H9 (cell line): Measurements from ENCODE around the gene CDKN2B. TPM values are rescaled to one million over a fixed set of nuclear protein-coding genes. Genes with fewer than 3 reads are reported as not detected.

ENCODE experiments used
- DNase-seq: peaks from one replicate; pipeline ENCODE4 v3.0.0-alpha.2; 2017
- H2AFZ ChIP-seq: one replicate; pipeline ENCODE4 v1.6.1; 2013; ENCODE audit warnings: mild to moderate bottlenecking, low read length, control low read depth, moderate library complexity
- H2AK5ac ChIP-seq: 2 replicates; pipeline ENCODE4 v1.6.1; 2013; ENCODE audit warnings: low read length, control low read depth, mixed read lengths; ENCODE audit not compliant: insufficient read length
- H2BK120ac ChIP-seq: one replicate; pipeline ENCODE4 v1.6.1; 2013; ENCODE audit warnings: low read depth, mild to moderate bottlenecking, low read length, control low read depth, inconsistent platforms; ENCODE audit not compliant: poor library complexity, severe bottlenecking
- H2BK12ac ChIP-seq: 2 replicates; pipeline ENCODE4 v1.6.1; 2013; ENCODE audit warnings: low read length, control low read depth, mixed read lengths, low read depth; ENCODE audit not compliant: insufficient read length
- H2BK15ac ChIP-seq: 2 replicates; pipeline ENCODE4 v1.6.1; 2013; ENCODE audit warnings: low read depth, low read length, control low read depth
- H2BK20ac ChIP-seq: one replicate; pipeline ENCODE4 v1.6.1; 2013; ENCODE audit warnings: low read depth, mild to moderate bottlenecking, low read length, control low read depth, inconsistent platforms; ENCODE audit not compliant: poor library complexity, severe bottlenecking
- H2BK5ac ChIP-seq: 2 replicates; pipeline ENCODE4 v1.6.1; 2013; ENCODE audit warnings: low read length, control low read depth, mixed read lengths; ENCODE audit not compliant: insufficient read length
- H3K14ac ChIP-seq: 2 replicates; pipeline ENCODE4 v1.6.1; 2013; ENCODE audit warnings: low read length, control low read depth; ENCODE audit not compliant: insufficient read depth
- H3K18ac ChIP-seq: 2 replicates; pipeline ENCODE4 v1.6.1; 2013; ENCODE audit warnings: low read depth, mild to moderate bottlenecking, mixed read lengths, low read length, control low read depth; ENCODE audit not compliant: insufficient read length
- H3K23ac ChIP-seq: 2 replicates; pipeline ENCODE4 v1.6.1; 2013; ENCODE audit warnings: low read length, control low read depth, mixed read lengths, low read depth; ENCODE audit not compliant: insufficient read length
- H3K23me2 ChIP-seq: 2 replicates; pipeline ENCODE4 v1.6.1; 2013; ENCODE audit warnings: low read depth, mild to moderate bottlenecking, mixed read lengths, low read length, control low read depth; ENCODE audit not compliant: insufficient read length, poor library complexity, severe bottlenecking
- H3K27ac ChIP-seq: 2 replicates; pipeline ENCODE4 v1.5.1; 2013; ENCODE audit warnings: low read length, control low read depth, mixed read lengths, low read depth; ENCODE audit not compliant: insufficient read length
- H3K27me3 ChIP-seq: 2 replicates; pipeline ENCODE4 v1.6.1; 2013; ENCODE audit warnings: low read length, control low read depth, inconsistent platforms; ENCODE audit not compliant: insufficient read depth
- H3K4ac ChIP-seq: 2 replicates; pipeline ENCODE4 v1.6.1; 2013; ENCODE audit warnings: low read depth, mild to moderate bottlenecking, control low read depth, inconsistent platforms, low read length, moderate library complexity
- H3K4me1 ChIP-seq: 2 replicates; pipeline ENCODE4 v1.6.1; 2013; ENCODE audit warnings: low read length, control low read depth, inconsistent platforms; ENCODE audit not compliant: insufficient read depth
- H3K4me2 ChIP-seq: 2 replicates; pipeline ENCODE4 v1.6.1; 2013; ENCODE audit warnings: low read length, control low read depth, mixed read lengths; ENCODE audit not compliant: insufficient read length, insufficient read depth
- H3K56ac ChIP-seq: 2 replicates; pipeline ENCODE4 v1.6.1; 2013; ENCODE audit warnings: low read depth, mild to moderate bottlenecking, mixed read lengths, low read length, control low read depth; ENCODE audit not compliant: insufficient read length
- H3K79me1 ChIP-seq: 2 replicates; pipeline ENCODE4 v1.6.1; 2013; ENCODE audit warnings: low read depth, mild to moderate bottlenecking, moderate library complexity, low read length, control low read depth, inconsistent platforms; ENCODE audit not compliant: insufficient read depth, poor library complexity, severe bottlenecking
- H3K79me2 ChIP-seq: 2 replicates; pipeline ENCODE4 v1.6.1; 2013; ENCODE audit warnings: low read length, control low read depth, inconsistent platforms; ENCODE audit not compliant: insufficient read depth
- H3K9ac ChIP-seq: 2 replicates; pipeline ENCODE4 v1.6.1; 2013; ENCODE audit warnings: low read length, control low read depth, mixed read lengths; ENCODE audit not compliant: insufficient read length; ENCODE audit errors: extremely low read depth
- H3K9me3 ChIP-seq: one replicate; pipeline ENCODE4 v1.6.1; 2013; ENCODE audit warnings: low read depth, low read length, inconsistent platforms; ENCODE audit not compliant: control insufficient read depth
- H3T11ph ChIP-seq: one replicate; pipeline ENCODE4 v1.6.1; 2013; ENCODE audit warnings: mild to moderate bottlenecking, low read length, control low read depth, inconsistent platforms
- H4K20me1 ChIP-seq: one replicate; pipeline ENCODE4 v1.6.1; 2013; ENCODE audit not compliant: control insufficient read depth, insufficient read length, insufficient read depth
- H4K5ac ChIP-seq: 2 replicates; pipeline ENCODE4 v1.6.1; 2013; ENCODE audit warnings: low read depth, mild to moderate bottlenecking, mixed read lengths, low read length, control low read depth; ENCODE audit not compliant: insufficient read length
- H4K8ac ChIP-seq: replicated peaks from 2 replicates; pipeline ENCODE4 v1.6.1; 2013; ENCODE audit warnings: low read length, control low read depth, mixed read lengths, low read depth; ENCODE audit not compliant: insufficient read length
- H4K91ac ChIP-seq: 2 replicates; pipeline ENCODE4 v1.6.1; 2013; ENCODE audit warnings: low read depth, mild to moderate bottlenecking, moderate library complexity, mixed read lengths, low read length, control low read depth; ENCODE audit not compliant: insufficient read length
- H3K27ac Mint-ChIP-seq, 3 experiments: 2 replicates in 2 of 3; 3 replicates in 1 of 3; pipeline ENCODE4 v1.8.0; 2020 to 2021; ENCODE audit warnings: mixed read lengths in 3 of 3, mild to moderate bottlenecking in 1 of 3, moderate library complexity in 1 of 3
- H3K27me3 Mint-ChIP-seq: 2 replicates; pipeline ENCODE4 v1.8.0; 2021; ENCODE audit warnings: low read depth, mild to moderate bottlenecking, moderate library complexity, mixed read lengths
- H3K36me3 Mint-ChIP-seq, 3 experiments: 2 replicates in 2 of 3; 3 replicates in 1 of 3; pipeline ENCODE4 v1.8.0; 2020 to 2021; ENCODE audit warnings: low read depth in 3 of 3, mixed read lengths in 3 of 3; ENCODE audit not compliant: insufficient read depth in 1 of 3
- H3K4me1 Mint-ChIP-seq, 2 experiments: 2 replicates each; pipeline ENCODE4 v1.8.0; 2020; ENCODE audit warnings: mixed read lengths in 2 of 2
- H3K4me3 Mint-ChIP-seq, 2 experiments: 2 replicates in 1 of 2; 3 replicates in 1 of 2; pipeline ENCODE4 v1.8.0; 2020 to 2021; ENCODE audit warnings: mild to moderate bottlenecking in 2 of 2, mixed read lengths in 2 of 2, moderate library complexity in 1 of 2
- H3K9me3 Mint-ChIP-seq, 2 experiments: 2 replicates in 1 of 2; 3 replicates in 1 of 2; pipeline ENCODE4 v1.8.0; 2020; ENCODE audit warnings: mild to moderate bottlenecking in 2 of 2, mixed read lengths in 2 of 2, moderate library complexity in 1 of 2
- WGBS: extraction: QIAGEN DNeasy Blood & Tissue Kit; methylation state at CpG from one replicate; pipeline ENCODE4 v1.1.7; 2013; ENCODE audit warnings: missing lambda C conversion rate, low lambda C conversion rate, mixed read lengths; ENCODE audit not compliant: insufficient read length; ENCODE audit errors: extremely low coverage; 5-methylcytosine and 5-hydroxymethylcytosine counted together
- total RNA-seq: library from RNA; stranded (reverse); gene quantifications from 2 replicates; pipeline ENCODE4 v1.2.1, GENCODE V29; 2021
- TF ChIP-seq, protein P1 (sequence below): fragments of 200-600 bp; sonication (generic); conservative IDR thresholded peaks from 3 replicates; pipeline ENCODE4 v1.8.0; 2021; ENCODE audit warnings: antibody characterized with exemption, mild to moderate bottlenecking

The CDKN2B gene
- total RNA-seq, 1 experiment from 2014 or later, result 0.13 TPM

DNA sequence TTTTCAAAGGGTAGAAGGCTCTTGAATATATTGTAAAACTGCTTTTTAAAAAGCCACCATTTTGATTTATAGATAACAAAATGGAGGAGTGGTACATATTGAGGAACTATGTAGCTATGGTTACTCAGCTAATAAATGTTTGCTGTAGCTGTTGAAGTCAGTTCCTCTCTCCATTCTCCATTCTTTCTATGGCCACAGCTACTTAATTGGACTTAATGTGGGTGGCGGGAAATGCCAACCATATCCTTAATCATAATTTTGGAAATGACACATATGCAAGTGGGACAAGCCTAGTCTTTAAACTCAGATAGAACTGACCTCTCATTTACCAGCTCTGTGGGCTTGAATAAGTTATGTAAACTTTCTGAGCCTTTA, 25.6 kb downstream of the CDKN2B start:
- Histone ChIP-seq H3K9ac (no peak overlapping the region), H2BK20ac (no peak overlapping the region), H3K56ac (no peak overlapping the region), H3K18ac (no peak overlapping the region), H2BK12ac (no peak overlapping the region), H2AFZ (no peak overlapping the region), H3K4ac (no peak overlapping the region), H2BK5ac (no peak overlapping the region), H3K9me3 (no peaks in the 10 kb centered on the region), H3K23me2 (no peaks in the 10 kb centered on the region), H3T11ph (no peak overlapping the region), H3K14ac (no peak overlapping the region), H4K5ac (no peak overlapping the region), H3K4me1 (no peaks in the 10 kb centered on the region; the same call in 1 of the 2 replicates), H2AK5ac (no peak overlapping the region), H3K27me3 (peaks cover 34% of the 10 kb centered on the region), H4K20me1 (no peaks in the 10 kb centered on the region), H2BK15ac (no peak overlapping the region), H3K23ac (no peak overlapping the region), H4K91ac (no peak overlapping the region), H2BK120ac (no peak overlapping the region), H3K79me2 (no peaks in the 10 kb centered on the region), H4K8ac (no peak overlapping the region), H3K27ac (no peak overlapping the region), H3K4me2 (no peak overlapping the region), H3K79me1 (no peaks in the 10 kb centered on the region)
- no peak for DNase-seq
- WGBS, result no CpG with 5 or more reads among the region's 1 CpG
- Mint-ChIP-seq H3K27ac (no peak overlapping the region), H3K36me3 (no peaks in the 10 kb centered on the region), H3K9me3 (peaks cover 0 to 2% of the 10 kb centered on the region in 2 experiments; a peak in 2 of 5 replicates), H3K4me3 (no peak overlapping the region), H3K4me1 (peaks cover 0 to 5% of the 10 kb centered on the region in 2 experiments; a peak in 2 of 4 replicates), H3K27me3 (peaks cover 96% of the 10 kb centered on the region)
- TF ChIP-seq, protein P1, sequence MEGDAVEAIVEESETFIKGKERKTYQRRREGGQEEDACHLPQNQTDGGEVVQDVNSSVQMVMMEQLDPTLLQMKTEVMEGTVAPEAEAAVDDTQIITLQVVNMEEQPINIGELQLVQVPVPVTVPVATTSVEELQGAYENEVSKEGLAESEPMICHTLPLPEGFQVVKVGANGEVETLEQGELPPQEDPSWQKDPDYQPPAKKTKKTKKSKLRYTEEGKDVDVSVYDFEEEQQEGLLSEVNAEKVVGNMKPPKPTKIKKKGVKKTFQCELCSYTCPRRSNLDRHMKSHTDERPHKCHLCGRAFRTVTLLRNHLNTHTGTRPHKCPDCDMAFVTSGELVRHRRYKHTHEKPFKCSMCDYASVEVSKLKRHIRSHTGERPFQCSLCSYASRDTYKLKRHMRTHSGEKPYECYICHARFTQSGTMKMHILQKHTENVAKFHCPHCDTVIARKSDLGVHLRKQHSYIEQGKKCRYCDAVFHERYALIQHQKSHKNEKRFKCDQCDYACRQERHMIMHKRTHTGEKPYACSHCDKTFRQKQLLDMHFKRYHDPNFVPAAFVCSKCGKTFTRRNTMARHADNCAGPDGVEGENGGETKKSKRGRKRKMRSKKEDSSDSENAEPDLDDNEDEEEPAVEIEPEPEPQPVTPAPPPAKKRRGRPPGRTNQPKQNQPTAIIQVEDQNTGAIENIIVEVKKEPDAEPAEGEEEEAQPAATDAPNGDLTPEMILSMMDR, result no peak
